Raji (cell line): ENCODE measurements around the gene KCTD17.
A peak's percentile ranks its signal among the peaks of the same experiment; 100 is the strongest.

Experiments used
- POLR2A ChIP-seq: IDR thresholded peaks from 2 replicates; pipeline ENCODE4 v1.6.1; 2011; ENCODE audit warnings: low read depth, low read length, control low read depth; ENCODE audit not compliant: insufficient read depth

The KCTD17 gene

DNA sequence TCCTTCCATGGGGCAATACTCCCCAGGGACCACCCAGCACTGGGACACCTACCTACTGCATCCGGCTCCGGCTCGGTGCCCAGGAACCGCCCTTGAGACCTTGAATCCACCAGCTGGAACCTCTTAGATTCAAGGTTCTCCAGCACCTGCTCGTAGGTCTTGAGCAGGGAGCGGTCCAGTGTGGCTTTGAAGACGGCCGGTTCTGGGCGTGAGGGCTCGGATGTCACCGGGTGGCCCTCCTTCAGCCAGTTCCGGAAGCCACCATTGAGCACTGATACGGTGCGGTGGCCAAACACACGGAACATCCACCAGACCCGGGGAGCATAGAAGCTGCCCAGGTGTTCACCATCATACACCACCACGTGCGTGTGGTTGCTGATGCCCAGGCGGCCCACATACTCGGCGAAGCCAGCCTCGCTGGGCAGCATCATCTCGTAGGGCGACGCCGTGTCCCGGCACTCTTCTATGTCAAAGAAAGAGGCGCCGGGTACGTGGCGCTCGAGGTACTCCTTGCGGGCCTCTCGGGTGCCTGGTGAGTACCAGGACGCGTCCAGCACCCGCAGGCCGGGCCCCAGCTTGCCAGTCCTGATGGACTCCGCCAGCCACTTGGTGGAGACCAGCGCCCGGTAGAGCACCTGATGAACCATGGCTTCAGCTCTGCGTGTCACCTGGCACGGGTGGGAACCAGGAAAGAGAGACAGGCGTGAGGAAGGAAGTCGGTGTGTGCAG, 33.3 kb upstream of the KCTD17 start:
- no peak for TF ChIP-seq POLR2A

DNA sequence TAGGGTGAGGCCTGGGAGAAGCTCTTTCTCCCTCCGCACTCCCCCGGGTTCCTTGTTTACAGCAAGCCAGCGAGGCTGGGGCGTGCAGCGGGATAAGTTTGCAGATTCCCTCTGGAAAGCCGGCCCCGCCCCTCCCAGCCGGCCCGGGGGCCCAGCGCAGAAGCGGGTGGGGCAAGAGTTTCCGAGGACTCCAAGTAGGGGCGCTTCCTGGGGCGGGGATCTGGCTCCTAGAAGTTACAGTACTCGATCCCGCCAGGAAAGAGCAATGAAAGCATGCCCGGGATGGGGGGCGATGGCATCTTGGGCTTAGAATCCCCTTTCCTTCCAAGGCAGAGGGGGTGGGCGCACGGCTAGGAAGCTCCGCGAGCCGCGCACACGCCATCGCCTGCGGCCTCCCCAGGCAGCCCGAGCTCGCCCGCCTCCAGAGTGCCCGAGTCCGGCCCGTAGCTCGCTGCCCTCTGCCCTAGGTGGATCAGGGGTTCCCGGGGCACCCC, 32.7 kb upstream of the KCTD17 start:
- TF ChIP-seq POLR2A = no peak

DNA sequence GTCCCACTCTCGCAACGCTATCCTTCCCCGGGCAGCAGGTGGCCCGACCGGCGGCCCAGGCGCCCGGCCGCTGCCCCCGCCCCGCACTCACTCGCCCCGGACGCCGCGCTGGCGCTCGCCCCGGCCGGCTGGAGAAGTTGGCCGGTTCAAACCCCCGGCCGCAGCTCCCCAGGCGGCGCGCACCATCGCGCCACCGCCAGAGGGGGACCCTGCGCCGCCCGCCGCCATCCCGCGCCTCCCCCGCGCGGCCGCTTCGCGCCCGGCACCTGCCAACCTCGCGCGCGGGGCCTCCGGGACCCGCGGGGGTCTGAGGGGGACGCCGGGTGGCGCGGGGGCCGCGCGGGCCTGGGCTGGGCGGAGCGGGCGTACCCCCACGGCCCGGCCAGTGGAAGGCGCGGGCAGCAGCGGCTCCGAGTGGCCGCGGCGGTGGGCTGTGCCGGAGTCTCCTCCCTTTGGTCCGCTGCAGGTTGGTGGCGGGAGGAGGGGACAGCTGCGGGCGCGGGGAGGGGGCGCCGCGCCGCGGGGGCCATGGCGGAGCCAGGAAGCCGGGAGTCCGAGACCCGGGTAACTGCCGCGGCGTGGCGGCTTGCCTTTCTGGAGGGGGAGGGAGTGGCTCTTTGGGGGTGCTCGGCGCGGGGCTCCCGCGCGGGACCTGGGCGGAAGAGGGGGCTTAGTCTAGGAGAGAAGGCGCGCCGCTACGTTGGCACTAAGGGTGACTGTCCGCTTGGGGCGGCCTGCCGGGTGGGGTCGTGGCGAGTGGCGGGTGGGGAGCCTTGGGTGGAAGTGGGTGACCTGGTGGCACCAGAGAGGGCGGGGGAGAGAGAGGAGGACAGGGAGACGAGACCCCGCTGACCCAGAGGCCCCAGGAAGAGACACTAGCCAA, 32.0 kb upstream of the KCTD17 start, which contains the start of the genes MPST and TST:
Gene MPST (plus strand): TSS at position 434 of the 883 bp plus-strand sequence. CDS start 95 bp downstream, at position 529.
Gene TST (minus strand): TSS at position 139 of the 883 bp plus-strand sequence. CDS start 715 bp downstream, outside the sequence.
- peak; percentile 54 for TF ChIP-seq POLR2A

DNA sequence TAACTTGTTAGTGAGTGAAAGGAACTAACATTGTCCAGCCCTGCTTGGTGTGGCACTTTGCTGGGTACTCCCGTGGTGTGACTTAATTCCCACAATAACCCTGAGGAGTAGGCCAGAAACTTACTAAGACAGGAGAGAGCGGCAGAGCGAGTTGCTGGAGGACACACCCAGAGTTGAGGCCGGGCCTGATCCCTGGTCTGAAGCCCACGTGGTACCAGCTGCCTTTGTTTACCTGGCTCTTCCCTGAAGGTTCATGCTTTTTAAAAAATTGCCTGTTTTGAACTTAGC, 31.4 kb upstream of the KCTD17 start:
- no peak for TF ChIP-seq POLR2A

DNA sequence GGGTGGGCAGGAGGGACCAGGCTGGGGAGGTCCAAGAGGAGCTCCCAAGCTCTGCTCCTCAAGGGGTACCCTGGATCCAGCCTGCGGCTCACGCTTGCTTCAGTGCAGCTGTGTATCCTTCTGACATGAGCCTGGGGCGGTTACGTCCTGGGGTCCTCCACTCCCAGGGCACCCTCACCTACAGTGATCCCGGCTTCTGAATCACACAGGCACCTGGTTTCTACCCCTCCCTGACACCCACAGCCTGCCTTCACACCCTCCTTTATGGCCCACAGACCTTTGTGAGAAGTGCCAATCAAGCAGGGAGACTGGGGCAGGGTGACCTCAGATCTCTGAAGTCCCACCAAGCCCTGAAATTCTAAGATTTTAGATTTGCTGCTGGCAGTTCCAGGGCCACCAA, 30.5 kb upstream of the KCTD17 start:
- no peak for TF ChIP-seq POLR2A

DNA sequence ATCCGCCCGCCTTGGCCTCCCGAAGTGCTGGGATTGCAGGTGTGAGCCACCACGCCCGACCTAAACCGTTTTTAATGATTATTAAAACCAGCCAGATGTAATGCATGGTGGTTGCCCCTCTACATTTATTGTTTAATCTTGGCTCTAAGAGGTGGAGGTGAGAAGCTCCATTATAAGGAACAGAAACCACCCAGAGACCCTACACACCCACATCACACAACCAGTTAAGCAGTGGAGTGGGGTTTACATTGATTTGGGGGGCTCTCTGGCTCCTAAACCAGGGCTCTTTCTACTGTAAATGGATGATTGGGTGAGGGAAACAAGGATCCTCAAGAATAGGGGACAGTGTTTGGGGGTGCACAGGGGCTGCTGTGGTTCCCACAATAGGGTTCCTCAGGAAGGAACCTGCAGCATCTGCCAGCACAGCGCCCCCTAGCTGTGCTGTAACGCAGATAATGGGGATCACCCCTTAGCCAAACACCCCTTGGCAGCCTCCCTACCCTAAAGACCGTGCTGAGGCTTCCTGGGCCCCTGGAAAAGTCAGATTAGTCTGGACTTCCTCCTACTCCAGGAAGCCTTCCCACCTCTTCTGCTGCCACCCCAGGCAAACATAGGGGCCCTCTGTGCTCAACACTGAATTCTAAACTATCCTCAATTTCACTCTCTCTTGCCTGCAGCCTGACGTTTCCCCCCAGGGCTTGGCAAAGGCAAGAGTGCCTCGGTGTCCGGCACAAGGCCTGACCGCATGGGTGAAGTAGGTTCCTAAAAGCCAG, 29.6 kb upstream of the KCTD17 start:
- no peak for TF ChIP-seq POLR2A

DNA sequence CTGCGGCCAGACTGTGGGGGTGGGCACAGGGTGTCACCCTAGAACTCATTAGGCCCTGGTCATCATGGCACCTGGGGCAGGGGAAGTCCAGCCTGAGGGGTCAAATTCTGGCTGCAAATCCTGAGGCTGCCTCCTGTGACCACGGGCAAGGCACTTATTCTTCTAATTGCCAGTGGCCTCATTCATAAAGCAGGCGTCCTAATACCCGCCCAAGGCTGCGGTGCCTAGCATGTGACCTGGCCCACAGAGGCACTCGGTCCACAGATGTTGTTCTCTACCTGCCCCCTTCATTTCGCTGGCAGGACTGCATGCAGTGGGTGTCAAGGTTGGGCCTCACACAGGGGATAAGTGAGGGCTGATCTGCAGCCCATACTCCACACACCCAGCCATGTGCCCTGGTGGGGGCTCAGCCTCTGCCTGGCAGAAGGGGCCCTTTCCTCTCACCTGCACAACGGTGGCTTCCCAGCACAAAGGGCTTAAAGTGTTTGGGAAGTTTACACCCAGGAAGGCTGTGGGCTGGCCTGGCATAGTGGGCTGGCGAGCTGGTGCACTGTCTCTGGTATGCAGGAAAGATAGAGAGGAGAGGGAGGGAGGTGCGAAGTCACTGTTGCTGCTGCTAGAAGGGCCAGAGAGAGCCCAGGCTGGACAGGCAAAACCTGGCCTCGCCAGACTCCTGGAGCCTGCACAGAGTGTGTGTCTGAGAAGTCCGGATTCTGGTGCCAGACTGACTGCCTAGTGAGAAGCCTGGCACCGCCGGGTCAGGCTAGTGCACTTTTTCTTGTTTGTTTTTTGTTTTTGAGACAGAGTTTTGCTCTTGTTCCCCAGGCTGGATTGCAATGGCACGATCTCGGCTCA, 28.8 kb upstream of the KCTD17 start:
- no peak for TF ChIP-seq POLR2A

DNA sequence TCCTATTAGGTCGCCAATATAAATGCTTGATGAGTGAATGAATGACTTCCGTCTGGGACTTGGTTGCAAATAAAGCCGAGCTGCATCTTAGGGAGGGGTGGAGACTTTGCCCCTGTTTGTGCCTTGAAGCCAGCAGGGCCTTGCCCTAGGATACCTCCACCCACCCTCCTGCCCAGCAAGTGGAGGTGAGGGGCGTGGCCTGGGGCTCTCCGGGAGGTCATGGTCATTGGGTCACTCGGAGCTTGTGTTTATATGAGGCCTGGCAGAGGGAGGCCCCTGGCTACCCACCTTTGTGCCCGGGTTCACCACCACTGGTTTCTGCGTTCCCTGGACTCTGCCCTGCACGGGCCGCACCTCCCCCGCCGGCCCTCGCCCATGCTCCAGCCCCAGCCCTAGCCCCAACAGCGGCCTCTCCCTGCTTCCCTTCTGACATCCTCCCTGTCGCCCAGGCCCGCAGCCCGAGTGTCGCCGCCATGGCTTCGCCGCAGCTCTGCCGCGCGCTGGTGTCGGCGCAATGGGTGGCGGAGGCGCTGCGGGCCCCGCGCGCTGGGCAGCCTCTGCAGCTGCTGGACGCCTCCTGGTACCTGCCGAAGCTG, 27.7 kb upstream of the KCTD17 start:
- TF ChIP-seq POLR2A = no peak

DNA sequence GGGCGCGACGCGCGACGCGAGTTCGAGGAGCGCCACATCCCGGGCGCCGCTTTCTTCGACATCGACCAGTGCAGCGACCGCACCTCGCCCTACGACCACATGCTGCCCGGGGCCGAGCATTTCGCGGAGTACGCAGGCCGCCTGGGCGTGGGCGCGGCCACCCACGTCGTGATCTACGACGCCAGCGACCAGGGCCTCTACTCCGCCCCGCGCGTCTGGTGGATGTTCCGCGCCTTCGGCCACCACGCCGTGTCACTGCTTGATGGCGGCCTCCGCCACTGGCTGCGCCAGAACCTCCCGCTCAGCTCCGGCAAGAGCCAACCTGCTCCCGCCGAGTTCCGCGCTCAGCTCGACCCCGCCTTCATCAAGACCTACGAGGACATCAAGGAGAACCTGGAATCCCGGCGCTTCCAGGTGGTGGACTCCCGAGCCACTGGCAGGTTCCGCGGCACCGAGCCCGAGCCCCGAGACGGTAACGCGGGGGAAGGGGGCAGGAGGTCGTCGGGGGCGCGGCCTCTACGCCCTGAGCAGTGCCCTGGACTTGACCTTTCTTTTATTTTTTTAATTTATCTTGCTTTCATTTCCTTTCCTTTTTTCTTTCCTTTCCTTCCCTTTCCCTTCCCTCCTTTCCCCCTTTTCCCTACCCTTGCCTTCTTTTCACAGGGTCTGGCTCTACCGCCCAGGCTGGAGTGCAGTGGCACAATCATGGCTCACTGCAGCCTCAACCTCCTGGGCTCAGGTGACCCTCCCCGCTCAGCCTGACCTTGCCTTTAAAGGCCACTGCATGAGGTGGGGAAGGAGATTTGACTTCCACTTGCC, 27.0 kb upstream of the KCTD17 start:
- no peak for TF ChIP-seq POLR2A

DNA sequence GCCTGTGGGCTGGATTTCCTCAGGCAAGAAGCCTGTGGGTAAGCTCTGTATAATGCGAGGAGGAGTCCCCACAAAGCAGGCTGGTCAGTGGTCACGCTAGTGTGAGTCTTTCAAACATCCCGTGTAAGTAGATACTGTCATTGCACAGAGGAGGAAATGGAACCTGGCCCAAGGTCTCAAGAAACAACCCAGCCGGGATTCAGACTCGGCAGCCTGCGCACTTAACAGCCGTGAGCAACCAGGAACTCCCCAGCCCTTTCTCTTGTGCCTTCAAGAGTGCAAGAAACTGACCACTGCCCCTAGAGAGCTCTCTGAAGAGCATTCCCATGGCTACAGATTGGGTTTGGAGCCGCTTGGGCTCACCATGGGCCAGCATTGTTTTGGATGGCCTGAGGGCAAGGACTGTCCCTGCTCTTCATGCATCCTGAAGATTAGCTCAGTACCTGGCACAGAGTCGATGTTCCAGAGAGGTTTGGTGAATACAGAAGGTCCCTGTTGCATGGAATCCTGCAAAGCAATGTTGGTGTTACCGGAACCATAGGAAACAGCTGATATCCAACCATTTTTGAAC, 26.0 kb upstream of the KCTD17 start:
- no peak for TF ChIP-seq POLR2A

DNA sequence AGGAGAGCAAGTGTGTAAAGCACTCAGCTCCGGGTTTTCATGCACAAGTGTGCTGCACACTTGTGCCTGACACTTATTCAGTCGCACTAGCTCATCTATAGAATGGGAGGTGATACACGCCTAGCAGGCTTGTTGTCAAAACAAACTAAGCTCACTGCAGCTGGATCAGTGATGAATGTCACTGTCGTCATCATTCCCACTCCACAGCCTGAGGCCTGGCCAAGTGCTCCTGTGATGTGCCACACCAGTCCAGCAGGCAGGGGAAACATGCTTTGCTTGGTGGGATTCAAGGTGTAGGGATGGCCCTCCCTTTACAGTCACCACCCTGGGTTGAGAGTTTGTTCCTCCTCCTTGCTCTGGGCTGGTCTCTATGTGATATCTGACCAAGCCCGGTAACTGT, 25.2 kb upstream of the KCTD17 start:
- TF ChIP-seq POLR2A = no peak

DNA sequence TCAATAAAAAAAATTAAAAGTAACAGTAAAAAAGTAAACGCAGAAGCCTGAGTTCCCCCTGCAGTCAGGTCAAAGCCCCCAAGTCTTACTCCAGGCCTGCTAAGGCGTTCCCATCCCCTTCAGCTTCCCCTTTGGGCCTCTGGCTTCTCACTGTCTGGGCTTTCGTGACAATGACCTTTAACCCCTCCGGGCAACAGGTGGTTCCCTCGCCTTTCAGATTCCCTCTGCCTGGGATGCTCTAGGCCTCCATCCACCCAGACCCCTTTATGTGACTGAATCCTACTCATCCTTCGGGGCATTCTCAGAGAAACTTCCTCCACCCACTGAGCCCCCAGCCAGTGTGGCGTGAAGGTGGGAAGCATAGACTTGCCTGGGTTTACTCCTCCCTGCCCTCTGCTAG, 24.0 kb upstream of the KCTD17 start:
- no peak for TF ChIP-seq POLR2A
